H1 (cell line): ENCODE results near the gene FOXI1. TPM values are rescaled to one million over a fixed set of nuclear protein-coding genes. Genes with fewer than 3 reads are reported as not detected.

Experiments
- SP1 ChIP-seq: IDR thresholded peaks from 2 replicates; pipeline ENCODE4 v1.6.1; 2011; ENCODE audit warnings: low read depth, low read length
- polyA plus RNA-seq, 7 experiments: library from polyadenylated mRNA; depleted of rRNA in 3 of 7; stranded (reverse) in 5 of 7; unstranded in 2 of 7; fragments of >200 nt in 5 of 7; fragments of 200-250 nt in 2 of 7; gene quantifications; 1 replicate in 5 of 7; 2 replicates in 1 of 7; 4 replicates in 1 of 7; pipeline versions ENCODE4 v1.2.1 to v1.2.3, GENCODE V29; 2011 to 2013; ENCODE audit warnings: missing spikeins in 2 of 7, mixed read lengths in 2 of 7
- total RNA-seq: library from RNA; stranded (reverse); fragmentation: NEBNext Ultra II Directional; extraction: Animal tissue kit (Norgen Biotek cat#: 25700); gene quantifications from 2 replicates; pipeline ENCODE4 v1.2.1, GENCODE V29; 2021

FOXI1 gene
- total and polyA plus RNA-seq, 2 of the 8 experiments (the other 6 are each of a cell fraction or from before 2014, with no cell fraction given), result not detected

DNA sequence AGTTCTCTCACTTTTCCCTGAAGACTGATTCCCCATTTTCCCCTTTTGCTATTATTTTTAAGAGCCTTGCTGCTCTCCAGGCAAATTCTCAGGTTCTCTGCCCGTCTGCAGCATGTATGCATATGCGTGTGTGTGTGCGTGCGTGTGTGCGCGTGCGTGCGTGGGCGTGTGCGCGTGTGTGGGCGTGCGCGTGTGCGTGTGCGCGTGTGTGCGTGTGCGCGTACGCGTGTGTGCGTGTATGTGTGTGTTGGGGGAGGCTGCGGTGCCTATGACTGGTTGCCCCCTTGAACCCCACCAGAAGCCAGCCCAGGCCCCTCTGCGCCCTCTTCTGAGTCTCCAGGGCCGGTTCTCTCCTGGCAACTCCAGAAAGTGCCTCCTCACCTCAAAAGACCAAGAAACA lies 987 bp upstream of the FOXI1 start (continued):
- no peak for TF ChIP-seq SP1
